ENCODE measurements around the gene GALNT10. TPM values are rescaled to one million over a fixed set of nuclear protein-coding genes. Genes with fewer than 3 reads are reported as not detected.

GALNT10 gene
- total and polyA plus RNA-seq, 10 of the 15 experiments (the other 5 are each of a cell fraction or from before 2014, with no cell fraction given), result 3.9 to 35.4 (median 15.5) TPM

DNA sequence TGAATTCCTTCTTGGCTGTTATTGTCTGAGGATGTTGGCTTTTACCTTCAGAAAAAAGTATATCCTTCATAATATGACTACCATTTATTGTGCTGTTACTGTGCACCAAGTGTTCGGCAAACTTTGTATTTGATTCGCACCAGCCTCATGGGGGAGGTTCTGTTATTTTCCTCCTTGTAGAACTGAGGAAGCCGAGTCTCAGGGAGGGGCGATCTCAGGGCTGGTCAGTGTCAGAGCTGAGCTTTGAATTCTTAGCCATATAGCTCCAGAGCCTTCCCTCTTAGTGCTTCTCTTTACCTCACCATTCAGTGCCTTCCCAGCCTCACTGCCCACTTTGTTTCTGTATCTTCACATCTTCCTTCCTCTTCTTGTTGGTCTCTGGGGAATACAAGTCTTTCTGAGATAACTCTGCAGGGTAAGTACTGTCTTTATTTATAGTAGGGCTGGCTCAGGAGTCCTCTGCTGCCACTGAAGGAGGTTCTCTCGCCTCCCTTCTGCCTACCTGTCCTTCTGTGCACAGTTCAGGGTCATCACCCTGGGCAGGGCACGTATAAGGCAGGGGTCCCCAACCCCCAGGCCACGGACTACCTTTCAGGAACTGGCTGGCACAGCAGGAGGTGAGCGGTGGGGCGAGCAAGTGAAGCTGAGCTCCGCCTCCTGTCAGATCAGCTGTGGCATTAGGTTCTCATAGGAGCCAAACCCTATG is 48.4 kb downstream of the GALNT10 start (continued):
- TF ChIP-seq, protein P1, sequence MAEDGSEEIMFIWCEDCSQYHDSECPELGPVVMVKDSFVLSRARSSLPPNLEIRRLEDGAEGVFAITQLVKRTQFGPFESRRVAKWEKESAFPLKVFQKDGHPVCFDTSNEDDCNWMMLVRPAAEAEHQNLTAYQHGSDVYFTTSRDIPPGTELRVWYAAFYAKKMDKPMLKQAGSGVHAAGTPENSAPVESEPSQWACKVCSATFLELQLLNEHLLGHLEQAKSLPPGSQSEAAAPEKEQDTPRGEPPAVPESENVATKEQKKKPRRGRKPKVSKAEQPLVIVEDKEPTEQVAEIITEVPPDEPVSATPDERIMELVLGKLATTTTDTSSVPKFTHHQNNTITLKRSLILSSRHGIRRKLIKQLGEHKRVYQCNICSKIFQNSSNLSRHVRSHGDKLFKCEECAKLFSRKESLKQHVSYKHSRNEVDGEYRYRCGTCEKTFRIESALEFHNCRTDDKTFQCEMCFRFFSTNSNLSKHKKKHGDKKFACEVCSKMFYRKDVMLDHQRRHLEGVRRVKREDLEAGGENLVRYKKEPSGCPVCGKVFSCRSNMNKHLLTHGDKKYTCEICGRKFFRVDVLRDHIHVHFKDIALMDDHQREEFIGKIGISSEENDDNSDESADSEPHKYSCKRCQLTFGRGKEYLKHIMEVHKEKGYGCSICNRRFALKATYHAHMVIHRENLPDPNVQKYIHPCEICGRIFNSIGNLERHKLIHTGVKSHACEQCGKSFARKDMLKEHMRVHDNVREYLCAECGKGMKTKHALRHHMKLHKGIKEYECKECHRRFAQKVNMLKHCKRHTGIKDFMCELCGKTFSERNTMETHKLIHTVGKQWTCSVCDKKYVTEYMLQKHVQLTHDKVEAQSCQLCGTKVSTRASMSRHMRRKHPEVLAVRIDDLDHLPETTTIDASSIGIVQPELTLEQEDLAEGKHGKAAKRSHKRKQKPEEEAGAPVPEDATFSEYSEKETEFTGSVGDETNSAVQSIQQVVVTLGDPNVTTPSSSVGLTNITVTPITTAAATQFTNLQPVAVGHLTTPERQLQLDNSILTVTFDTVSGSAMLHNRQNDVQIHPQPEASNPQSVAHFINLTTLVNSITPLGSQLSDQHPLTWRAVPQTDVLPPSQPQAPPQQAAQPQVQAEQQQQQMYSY (CRISPR knock-in tag; IDR thresholded peaks at IDR 0.05), result no peak
- peak; percentile 57; the same call in 1 of the 2 replicates for TF ChIP-seq EED (IDR thresholded peaks at IDR 0.05; ENCODE audit: low read depth)
- peak; percentile 94 for TF ChIP-seq MEF2B (IDR thresholded peaks at IDR 0.05; ENCODE audit: partially characterized antibody, poor library complexity, severe bottlenecking)
- TF ChIP-seq IKZF2 (IDR thresholded peaks at IDR 0.05), result peak in 1 of 2 experiments; percentile 20; a peak in 1 of 4 replicates
- TF ChIP-seq, protein P2, sequence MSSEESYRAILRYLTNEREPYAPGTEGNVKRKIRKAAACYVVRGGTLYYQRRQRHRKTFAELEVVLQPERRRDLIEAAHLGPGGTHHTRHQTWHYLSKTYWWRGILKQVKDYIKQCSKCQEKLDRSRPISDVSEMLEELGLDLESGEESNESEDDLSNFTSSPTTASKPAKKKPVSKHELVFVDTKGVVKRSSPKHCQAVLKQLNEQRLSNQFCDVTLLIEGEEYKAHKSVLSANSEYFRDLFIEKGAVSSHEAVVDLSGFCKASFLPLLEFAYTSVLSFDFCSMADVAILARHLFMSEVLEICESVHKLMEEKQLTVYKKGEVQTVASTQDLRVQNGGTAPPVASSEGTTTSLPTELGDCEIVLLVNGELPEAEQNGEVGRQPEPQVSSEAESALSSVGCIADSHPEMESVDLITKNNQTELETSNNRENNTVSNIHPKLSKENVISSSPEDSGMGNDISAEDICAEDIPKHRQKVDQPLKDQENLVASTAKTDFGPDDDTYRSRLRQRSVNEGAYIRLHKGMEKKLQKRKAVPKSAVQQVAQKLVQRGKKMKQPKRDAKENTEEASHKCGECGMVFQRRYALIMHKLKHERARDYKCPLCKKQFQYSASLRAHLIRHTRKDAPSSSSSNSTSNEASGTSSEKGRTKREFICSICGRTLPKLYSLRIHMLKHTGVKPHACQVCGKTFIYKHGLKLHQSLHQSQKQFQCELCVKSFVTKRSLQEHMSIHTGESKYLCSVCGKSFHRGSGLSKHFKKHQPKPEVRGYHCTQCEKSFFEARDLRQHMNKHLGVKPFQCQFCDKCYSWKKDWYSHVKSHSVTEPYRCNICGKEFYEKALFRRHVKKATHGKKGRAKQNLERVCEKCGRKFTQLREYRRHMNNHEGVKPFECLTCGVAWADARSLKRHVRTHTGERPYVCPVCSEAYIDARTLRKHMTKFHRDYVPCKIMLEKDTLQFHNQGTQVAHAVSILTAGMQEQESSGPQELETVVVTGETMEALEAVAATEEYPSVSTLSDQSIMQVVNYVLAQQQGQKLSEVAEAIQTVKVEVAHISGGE (CRISPR knock-in tag; IDR thresholded peaks at IDR 0.05), result no peak
- no peak for TF ChIP-seq KDM1A (IDR thresholded peaks at IDR 0.05; ENCODE audit: borderline replicate concordance)
- no peak for TF ChIP-seq BRCA1 (IDR thresholded peaks at IDR 0.05; ENCODE audit: low read depth, low read length)
- TF ChIP-seq IKZF1 (conservative IDR thresholded peaks at IDR 0.05), result 0 out of 2 replicates have a peak, but pooled peaks have one; percentile 12
- TF ChIP-seq, protein P3, sequence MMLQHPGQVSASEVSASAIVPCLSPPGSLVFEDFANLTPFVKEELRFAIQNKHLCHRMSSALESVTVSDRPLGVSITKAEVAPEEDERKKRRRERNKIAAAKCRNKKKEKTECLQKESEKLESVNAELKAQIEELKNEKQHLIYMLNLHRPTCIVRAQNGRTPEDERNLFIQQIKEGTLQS (IDR thresholded peaks at IDR 0.05; ENCODE audit: borderline replicate concordance, extremely low read depth, low read depth, low read length), result no peak
- TF ChIP-seq, protein P4, sequence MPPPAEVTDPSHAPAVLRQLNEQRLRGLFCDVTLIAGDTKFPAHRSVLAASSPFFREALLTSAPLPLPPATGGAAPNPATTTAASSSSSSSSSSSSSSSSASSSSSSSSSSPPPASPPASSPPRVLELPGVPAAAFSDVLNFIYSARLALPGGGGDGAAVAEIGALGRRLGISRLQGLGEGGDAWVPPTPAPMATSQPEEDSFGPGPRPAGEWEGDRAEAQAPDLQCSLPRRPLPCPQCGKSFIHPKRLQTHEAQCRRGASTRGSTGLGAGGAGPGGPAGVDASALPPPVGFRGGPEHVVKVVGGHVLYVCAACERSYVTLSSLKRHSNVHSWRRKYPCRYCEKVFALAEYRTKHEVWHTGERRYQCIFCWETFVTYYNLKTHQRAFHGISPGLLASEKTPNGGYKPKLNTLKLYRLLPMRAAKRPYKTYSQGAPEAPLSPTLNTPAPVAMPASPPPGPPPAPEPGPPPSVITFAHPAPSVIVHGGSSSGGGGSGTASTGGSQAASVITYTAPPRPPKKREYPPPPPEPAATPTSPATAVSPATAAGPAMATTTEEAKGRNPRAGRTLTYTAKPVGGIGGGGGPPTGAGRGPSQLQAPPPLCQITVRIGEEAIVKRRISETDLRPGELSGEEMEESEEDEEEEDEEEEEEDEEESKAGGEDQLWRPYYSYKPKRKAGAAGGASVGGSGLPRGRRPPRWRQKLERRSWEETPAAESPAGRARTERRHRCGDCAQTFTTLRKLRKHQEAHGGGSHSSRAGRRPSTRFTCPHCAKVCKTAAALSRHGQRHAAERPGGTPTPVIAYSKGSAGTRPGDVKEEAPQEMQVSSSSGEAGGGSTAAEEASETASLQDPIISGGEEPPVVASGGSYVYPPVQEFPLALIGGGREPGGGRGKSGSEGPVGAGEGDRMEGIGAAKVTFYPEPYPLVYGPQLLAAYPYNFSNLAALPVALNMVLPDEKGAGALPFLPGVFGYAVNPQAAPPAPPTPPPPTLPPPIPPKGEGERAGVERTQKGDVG (CRISPR knock-in tag; IDR thresholded peaks at IDR 0.05), result no peak
